Erythroblast (primary cell): ENCODE data around the gene EIPR1.

Experiments
- GATA1 ChIP-seq: IDR thresholded peaks from 2 replicates; pipeline ENCODE4 v1.6.1; 2011; ENCODE audit warnings: low read depth, mild to moderate bottlenecking, control low read depth, low read length, moderate library complexity
- POLR2A ChIP-seq: IDR thresholded peaks from 2 replicates; pipeline ENCODE4 v1.6.1; 2011; ENCODE audit warnings: mild to moderate bottlenecking, low read length

- TF ChIP-seq POLR2A (no peak), GATA1 (no peak)
These were observed 78.5 kb downstream of the EIPR1 start for GRCh38 chr2:3299130-3299529.
